ENCODE results near the gene TRIP10.

DNA sequence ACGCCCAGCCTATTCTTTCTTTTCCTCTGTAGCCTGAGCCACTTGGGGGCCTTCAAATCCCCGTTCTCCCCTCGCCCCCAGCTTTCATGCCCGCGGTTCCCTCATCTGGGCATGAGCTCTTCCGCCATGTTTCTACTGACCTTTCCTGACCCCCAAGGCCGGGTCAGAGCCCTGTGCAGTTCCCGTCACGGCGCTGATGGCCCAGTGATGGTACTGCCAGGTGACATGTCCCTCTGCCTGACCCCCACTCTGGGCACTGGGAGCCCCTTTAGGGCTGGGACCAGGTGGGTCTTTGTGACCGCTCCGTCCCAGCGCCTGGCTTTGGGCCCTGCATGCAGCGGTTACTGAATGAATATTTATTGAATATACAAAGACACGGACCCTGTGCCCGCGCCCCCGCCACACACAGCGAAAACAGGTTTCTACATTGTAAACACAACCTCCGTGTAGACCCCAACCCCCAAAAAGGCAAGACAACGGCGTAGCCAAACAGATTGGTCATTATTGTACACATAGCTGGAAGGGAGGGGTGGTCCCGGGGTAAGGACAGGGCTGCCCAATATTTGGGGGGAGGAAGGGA, 9.8 kb upstream of the TRIP10 start:
- TF ChIP-seq, protein P1, sequence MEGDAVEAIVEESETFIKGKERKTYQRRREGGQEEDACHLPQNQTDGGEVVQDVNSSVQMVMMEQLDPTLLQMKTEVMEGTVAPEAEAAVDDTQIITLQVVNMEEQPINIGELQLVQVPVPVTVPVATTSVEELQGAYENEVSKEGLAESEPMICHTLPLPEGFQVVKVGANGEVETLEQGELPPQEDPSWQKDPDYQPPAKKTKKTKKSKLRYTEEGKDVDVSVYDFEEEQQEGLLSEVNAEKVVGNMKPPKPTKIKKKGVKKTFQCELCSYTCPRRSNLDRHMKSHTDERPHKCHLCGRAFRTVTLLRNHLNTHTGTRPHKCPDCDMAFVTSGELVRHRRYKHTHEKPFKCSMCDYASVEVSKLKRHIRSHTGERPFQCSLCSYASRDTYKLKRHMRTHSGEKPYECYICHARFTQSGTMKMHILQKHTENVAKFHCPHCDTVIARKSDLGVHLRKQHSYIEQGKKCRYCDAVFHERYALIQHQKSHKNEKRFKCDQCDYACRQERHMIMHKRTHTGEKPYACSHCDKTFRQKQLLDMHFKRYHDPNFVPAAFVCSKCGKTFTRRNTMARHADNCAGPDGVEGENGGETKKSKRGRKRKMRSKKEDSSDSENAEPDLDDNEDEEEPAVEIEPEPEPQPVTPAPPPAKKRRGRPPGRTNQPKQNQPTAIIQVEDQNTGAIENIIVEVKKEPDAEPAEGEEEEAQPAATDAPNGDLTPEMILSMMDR (IDR thresholded peaks at IDR 0.05): no peak
- TF ChIP-seq POLR2AphosphoS5 (IDR thresholded peaks at IDR 0.05): no peak
